GM19025 (cell line): ENCODE measurements around the gene ETNK2.

Experiments
- ATAC-seq: cut with Tn5 transposase; IDR thresholded peaks from one replicate; pipeline ENCODE4 v1.9.1; 2021; ENCODE audit warnings: mild to moderate bottlenecking, low read depth, moderate library complexity; ENCODE audit not compliant: unreplicated experiment

The ETNK2 gene

DNA sequence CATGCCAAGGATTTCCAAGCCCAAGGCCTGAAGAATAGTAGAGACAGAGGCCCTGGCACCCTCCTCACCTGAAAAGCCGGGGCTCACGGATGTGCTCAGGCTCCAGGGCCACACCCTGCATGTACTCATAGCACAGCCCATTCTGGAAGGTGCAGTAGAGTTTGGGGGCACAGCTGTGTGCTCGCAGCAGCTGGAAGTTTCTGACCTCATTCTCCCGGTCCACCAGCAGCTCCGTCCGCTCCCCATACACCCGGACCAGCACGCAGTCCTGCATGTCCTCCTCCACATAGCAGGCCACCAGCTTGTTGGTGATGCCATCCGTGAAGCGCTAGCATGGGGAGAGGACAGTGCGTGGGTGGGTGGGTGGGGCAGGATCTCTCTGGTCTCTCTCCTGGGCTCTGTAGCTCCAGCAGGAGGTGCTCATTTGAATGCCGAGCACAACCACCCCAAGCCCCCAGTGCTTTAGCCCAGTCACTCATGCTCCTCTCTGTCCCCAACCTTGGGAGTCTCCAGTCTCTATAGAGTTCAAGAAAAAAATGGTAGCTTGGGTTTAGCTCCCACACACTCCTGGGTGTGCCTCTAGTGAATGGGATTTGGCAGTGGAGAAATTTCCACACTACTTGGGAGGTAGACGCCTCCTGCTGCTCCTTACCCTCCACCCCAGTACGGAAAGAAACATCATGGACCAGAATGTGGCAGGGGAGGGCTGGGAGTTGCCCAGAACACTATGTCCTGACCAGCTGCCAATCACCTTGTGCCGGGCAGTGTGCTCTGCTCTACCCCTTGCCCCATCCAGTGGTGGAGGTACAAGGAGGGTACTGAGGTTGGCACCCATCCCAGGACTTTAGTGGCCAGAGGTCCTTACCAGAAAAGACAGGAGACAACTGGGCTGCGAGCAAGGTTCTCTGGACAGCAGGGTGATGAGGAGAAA, 1.9 kb downstream of the ETNK2 start:
- ATAC-seq: no peak

- ATAC-seq: no peak
Measured at GRCh38 chr1:204149107-204149506, 2.7 kb downstream of the ETNK2 start.

DNA sequence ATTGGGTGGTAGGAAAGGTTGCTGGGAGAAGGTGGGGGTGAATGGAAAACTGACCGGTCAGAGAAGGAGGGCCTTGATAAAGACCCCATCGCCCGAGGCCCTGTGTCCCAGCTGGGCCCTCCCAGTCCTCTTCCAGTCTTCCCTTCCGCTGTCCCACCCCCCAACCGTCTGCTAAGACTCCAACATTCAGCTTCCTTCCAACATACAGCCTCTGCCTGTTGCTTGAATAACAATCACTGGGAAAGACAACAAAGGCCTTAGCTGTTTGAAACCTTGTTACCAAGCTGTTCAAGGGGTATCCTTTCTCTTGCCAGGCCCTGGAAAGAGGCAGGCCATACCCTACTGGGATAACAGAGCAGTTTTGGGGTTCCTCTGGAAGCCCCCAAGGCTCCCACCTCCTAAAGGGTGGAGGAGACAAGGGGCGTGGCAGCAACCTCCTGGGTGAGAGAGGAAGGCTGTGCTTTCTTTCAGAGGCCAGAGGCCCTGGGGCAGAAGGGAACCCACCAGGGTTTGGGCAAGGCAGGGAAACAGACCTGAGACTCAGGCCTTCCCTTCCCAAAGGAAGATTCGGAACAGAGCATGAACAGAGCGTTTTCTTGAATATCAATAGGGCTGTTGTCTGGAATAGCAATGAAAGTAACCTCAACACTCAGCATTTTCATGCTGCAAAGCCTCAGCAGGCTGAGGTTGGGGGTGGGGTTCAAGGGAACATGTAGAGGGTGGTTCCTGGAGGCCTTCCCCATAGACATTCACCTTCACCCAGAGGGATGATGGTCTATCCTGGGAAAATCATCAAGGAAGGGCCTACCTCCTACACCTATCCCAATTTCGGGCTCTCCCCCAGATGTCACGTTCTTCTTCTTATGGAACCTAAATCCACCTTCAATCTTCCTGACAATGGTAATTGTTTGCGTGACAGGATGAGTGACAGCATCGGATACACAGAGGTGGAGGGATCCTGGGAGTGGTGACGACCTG, 4.1 kb downstream of the ETNK2 start:
- ATAC-seq: no peak

DNA sequence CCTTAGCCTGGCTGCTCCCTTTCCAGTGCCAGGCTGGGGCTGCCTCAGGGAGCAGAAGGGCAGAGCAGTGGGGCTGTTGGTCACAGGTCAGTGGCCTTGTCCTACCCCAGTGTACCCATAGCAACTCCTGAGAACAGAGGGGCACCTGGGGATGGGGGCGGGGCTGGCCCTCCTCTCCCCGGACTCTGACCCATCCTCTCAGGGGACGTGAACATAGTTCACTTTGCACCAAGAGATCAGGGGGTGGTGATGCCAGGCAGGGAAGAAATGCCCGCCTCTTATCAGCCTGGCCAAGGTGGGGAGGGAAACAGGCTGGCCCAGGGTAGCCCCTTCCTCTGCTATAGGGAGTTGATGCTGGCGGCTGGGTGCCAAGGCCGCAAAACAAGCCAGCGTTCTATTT, 4.9 kb downstream of the ETNK2 start:
- no peak for ATAC-seq

DNA sequence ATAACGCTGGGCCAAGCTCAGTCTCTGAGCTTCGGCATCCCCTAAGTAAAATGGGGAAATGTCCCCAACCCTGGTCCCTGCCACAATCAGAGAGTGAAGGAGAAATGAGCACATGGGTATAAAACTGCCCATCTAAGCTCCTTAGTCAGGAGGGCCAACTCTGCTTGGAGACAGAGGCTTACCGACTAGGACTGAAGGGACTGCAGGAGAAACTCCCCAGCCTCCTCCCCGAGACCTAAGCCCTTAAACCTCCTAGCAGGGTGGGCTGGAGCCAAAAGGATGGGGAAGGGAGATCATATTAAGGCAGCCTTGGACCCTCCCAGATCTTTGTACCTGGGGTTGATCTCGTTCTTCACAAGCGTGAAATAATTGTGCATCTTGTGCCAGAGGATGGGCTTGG, 5.5 kb downstream of the ETNK2 start:
- no peak for ATAC-seq

DNA sequence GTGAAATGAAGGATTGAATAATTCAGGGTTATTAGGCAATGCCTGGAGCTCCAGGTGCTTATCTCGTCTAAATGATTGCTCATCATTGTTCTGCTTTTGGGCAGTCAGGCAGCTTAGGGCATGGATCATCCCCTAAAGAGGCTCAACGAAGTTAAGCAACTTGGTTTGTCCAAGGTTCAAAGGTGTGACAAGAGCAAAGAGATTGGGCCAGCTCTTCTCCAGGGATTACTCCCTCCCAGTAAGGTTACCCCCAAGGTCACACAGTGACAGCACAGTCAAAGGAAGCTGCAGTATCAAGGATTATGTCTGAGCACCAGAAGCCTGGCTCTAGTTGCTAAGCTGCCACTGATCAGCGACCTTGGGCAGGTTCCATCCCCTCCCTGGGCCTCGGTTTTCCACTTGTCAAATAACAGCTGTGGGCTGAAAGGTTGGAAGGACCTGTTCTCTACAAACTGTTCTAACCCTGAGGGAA, 6.8 kb downstream of the ETNK2 start:
- no peak for ATAC-seq

DNA sequence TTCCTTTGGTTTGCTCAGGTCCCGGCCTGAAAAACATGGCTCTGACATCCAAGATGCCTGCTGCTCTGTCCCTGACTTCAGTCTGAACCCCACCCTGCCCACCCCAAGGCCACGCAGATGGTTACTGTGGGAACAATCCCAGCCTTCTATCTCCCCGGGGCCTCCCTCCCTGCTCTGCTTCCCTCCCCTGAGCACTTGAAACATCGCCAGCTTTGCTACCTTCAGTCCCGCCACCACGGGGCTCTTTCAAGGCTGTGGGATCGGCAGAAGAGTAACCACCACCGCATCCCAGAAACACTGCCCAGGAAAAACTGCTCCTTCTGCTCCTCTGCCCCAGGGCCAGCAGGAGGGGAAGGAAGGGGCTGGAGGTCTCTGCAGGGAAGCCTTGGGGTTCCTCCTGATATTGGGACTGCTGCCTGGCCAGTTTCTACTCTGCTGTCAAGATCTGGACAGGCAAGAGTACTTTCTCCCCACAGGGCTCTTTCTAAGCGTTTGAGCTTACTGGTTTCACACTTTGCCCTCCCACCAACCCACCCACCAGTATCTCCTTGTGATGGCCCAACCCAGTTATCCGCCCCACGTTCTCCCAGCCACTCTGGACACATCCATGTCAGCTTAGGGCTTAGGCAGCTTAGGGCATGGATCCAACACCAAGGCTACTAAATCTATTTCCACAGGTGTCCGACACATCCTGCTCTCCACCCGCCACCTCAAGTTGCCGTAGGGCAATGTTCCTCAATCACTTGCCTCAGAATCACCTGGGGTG, 8.4 kb downstream of the ETNK2 start:
- ATAC-seq: no peak

DNA sequence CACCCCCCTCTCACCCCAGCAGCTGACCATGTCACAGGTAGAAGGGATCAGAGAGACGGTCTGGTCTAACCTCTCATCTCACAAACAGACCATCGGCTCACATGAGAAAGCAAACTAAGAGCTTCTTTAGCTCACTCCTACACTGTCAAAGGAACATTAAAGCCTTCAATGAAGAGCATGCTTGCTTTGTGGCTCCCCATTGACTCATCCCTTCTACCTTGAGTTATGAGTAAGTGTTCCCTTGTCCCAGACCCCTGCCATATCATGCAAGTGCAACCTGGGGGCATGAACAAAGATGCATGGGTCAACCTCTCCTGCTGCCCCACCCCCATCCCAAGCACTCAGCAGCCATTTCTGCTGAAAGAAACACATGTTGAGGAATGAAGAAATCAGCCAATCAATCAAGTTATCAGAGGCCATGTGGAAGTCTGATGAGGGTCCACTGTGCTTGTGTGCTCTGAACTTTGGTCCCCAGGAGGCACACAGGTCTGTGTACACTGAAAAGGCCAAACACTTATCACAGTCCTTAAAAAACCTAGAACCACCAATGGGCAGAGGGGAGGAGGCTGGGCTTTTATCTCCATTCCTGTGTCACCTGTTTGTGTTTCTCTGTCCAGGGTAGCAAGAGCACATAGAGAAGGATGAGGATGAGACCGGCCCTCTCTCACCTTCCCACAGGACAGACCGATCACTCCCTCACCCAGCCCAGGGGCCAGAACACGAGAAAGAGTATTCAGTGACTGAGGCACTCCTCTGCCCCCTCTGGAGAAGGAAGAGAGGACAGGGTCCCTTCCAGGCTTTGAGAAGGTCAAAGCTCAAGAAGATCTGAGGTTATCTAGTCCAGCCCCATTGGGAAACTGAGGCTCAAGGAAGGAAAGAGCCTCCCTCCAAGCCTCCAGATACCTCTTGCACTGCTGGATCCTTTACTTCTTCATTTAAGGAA, 9.5 kb downstream of the ETNK2 start:
- ATAC-seq: no peak

DNA sequence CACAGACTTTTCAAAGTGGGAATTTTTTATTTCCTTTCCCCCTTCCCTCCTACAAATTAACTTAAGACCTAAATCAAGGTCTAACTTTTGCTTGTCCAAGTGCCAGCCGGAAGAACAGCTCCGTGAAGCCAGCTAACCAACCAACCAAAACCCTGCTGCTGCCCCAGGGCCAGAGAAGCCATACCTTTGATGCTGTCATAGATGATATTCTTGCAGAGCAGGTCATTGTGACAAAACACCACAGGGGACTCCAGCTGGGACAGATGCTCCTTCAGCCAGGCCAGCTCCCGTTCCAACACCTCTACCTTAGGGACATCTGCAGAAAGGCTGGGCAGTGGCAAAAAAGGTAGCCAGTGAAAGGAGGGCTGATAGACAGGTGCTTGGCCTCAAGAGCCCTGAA, 10.7 kb downstream of the ETNK2 start:
- no peak for ATAC-seq

DNA sequence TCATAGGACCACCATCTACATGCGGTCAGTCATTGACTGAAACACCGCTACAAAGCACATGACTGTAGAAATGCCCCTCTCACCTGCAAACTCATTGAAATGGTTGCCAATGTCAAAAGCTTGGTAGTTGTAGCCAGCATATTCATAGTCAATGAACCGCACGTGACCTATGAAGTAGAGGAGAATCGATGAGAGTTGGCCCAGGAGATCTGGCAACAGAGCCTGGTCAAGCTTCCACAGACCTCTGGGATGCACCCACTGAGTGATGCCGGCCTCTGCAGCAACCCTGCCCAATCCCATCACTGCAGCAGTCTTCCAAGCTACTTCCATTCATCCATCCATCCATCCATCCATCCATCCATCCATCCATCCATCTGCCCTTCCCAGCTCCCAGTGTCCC, 11.9 kb downstream of the ETNK2 start:
- no peak for ATAC-seq

- ATAC-seq: no peak
Measured at GRCh38 chr1:204139088-204139487, 12.8 kb downstream of the ETNK2 start.

DNA sequence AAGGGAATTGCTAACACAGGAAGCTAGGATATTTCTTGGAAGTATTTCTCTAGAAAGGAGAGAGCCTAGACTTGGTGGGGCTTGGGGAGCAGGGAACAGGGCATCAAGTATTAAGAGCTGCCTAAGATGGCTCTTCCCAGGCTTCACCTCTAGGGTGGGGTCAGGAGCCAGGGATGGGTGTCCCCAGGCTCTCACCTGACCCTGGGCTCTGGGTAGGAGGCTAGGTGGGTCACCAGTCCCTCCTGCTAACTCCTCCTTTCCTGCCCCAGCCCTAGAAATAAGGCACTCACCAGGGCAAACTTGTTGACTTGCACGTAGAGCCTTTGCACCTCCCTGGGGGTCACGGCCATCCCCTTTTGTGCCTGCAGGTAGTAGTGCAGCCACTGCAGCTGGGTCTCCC, 15.0 kb downstream of the ETNK2 start:
- ATAC-seq: no peak

DNA sequence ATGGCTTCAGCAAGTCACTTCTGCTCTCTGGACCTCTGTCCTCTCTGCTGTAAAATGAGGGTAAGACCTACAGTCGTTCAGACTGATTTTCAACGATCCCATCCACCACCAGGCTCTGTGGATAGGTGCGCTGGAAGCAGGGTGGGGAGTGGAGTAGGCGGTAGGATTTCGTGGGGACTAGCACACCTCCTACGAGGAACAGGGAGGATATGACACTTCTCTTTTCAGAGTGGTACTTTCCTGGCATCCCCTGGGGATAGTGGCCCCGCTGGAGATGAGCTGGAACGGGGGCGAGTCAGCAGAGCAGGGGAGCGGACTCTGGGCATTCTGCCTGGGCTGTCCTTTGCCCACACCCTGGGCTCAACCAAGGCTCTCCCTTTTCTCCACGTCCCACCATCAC, 17.7 kb downstream of the ETNK2 start:
- no peak for ATAC-seq

GRCh38 chr1:204132718-204133117, 19.1 kb downstream of the ETNK2 start:
- no peak for ATAC-seq

GRCh38 chr1:204131978-204132377, 19.9 kb downstream of the ETNK2 start:
- no peak for ATAC-seq

- no peak for ATAC-seq
Measured at GRCh38 chr1:204130981-204131892, 20.6 kb downstream of the ETNK2 start.

DNA sequence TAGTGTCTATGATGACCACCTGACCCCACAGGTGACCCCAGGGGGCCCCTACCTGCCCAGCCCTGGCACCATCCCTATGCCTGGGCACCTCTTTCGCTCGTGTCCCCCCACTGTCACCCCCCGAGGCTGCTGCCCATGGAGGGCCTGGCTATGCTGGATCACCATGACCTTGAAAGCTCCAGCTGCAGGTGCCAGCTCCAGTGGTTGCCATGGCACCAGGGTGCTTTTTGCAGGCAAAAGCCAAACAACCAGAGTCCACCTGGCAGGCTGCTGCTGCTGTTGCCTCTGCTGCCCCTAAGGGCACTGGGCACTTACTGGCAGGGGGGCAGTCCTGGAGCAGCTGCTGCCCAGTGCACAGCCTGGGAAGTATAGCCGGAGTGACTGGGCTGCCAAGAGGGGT, 21.7 kb downstream of the ETNK2 start:
- ATAC-seq: no peak
